ENCODE data around the gene CCSER2.

Gene CCSER2

GRCh38 chr10:84333864-84334451 is 5.6 kb downstream of the CCSER2 start:
- H3K9me3 ChIP-seq (ENCODE audit: control insufficient read depth in 5 of 5, low read length in 5 of 5): no peaks in the 10 kb centered on the region
- H3K27me3 ChIP-seq (ENCODE audit: control insufficient read depth in 5 of 5, insufficient read depth in 4 of 5, low read length in 5 of 5): no peaks in the 10 kb centered on the region
- H3K4me1 ChIP-seq (ENCODE audit: control insufficient read depth in 5 of 5, insufficient read depth in 5 of 5, low read length in 5 of 5): peaks cover 0 to 32% (median 25%) of the 10 kb centered on the region in 5 donors
- H3K9ac ChIP-seq (ENCODE audit: low read length in 5 of 5): no peak overlapping the region
- H3K36me3 ChIP-seq (ENCODE audit: control insufficient read depth in 5 of 5, insufficient read depth in 5 of 5, low read length in 5 of 5): no peaks in the 10 kb centered on the region
- H3K4me3 ChIP-seq (ENCODE audit: low read depth in 1 of 5, low read length in 5 of 5): no peak overlapping the region
- no peak overlapping the region for H3K27ac ChIP-seq (ENCODE audit: low read depth, low read length)

- no peak overlapping the region for H3K27ac ChIP-seq (ENCODE audit: low read depth, low read length)
These were observed 6.4 kb downstream of the CCSER2 start for GRCh38 chr10:84334811-84335210.

GRCh38 chr10:84335516-84335915 is 7.1 kb downstream of the CCSER2 start:
- Histone ChIP-seq H3K27ac (ENCODE audit: low read depth, low read length) (no peak overlapping the region), H3K4me3 (ENCODE audit: low read depth in 1 of 5, low read length in 5 of 5) (no peak overlapping the region), H3K9me3 (ENCODE audit: control insufficient read depth in 5 of 5, low read length in 5 of 5) (no peaks in the 10 kb centered on the region), H3K36me3 (ENCODE audit: control insufficient read depth in 5 of 5, insufficient read depth in 5 of 5, low read length in 5 of 5) (no peaks in the 10 kb centered on the region), H3K27me3 (ENCODE audit: control insufficient read depth in 5 of 5, insufficient read depth in 4 of 5, low read length in 5 of 5) (no peaks in the 10 kb centered on the region), H3K9ac (ENCODE audit: low read length in 5 of 5) (no peak overlapping the region), H3K4me1 (ENCODE audit: control insufficient read depth in 5 of 5, insufficient read depth in 5 of 5, low read length in 5 of 5) (peaks cover 0 to 19% (median 14%) of the 10 kb centered on the region in 5 donors)

More at GRCh38 chr10:84334811-84335210, 6.4 kb downstream of the CCSER2 start:
- H3K27me3 ChIP-seq (ENCODE audit: control insufficient read depth in 5 of 5, insufficient read depth in 4 of 5, low read length in 5 of 5): no peaks in the 10 kb centered on the region
- no peaks in the 10 kb centered on the region for H3K36me3 ChIP-seq (ENCODE audit: control insufficient read depth in 5 of 5, insufficient read depth in 5 of 5, low read length in 5 of 5)
- peaks cover 0 to 25% (median 17%) of the 10 kb centered on the region in 5 donors for H3K4me1 ChIP-seq (ENCODE audit: control insufficient read depth in 5 of 5, insufficient read depth in 5 of 5, low read length in 5 of 5)
- no peak overlapping the region for H3K9ac ChIP-seq (ENCODE audit: low read length in 5 of 5)
- no peaks in the 10 kb centered on the region for H3K9me3 ChIP-seq (ENCODE audit: control insufficient read depth in 5 of 5, low read length in 5 of 5)
- no peak overlapping the region for H3K4me3 ChIP-seq (ENCODE audit: low read depth in 1 of 5, low read length in 5 of 5)

- Histone ChIP-seq H3K9ac (ENCODE audit: low read length in 5 of 5) (no peak overlapping the region), H3K36me3 (ENCODE audit: control insufficient read depth in 5 of 5, insufficient read depth in 5 of 5, low read length in 5 of 5) (no peaks in the 10 kb centered on the region), H3K4me1 (ENCODE audit: control insufficient read depth in 5 of 5, insufficient read depth in 5 of 5, low read length in 5 of 5) (peaks cover 0 to 19% (median 14%) of the 10 kb centered on the region in 5 donors), H3K4me3 (ENCODE audit: low read depth in 1 of 5, low read length in 5 of 5) (no peak overlapping the region), H3K9me3 (ENCODE audit: control insufficient read depth in 5 of 5, low read length in 5 of 5) (no peaks in the 10 kb centered on the region), H3K27ac (ENCODE audit: low read depth, low read length) (no peak overlapping the region), H3K27me3 (ENCODE audit: control insufficient read depth in 5 of 5, insufficient read depth in 4 of 5, low read length in 5 of 5) (no peaks in the 10 kb centered on the region)
These were observed 8.2 kb downstream of the CCSER2 start for GRCh38 chr10:84336406-84337090.

GRCh38 chr10:84337199-84337598 is 8.8 kb downstream of the CCSER2 start:
- Histone ChIP-seq H3K36me3 (ENCODE audit: control insufficient read depth in 5 of 5, insufficient read depth in 5 of 5, low read length in 5 of 5) (no peaks in the 10 kb centered on the region), H3K9me3 (ENCODE audit: control insufficient read depth in 5 of 5, low read length in 5 of 5) (no peaks in the 10 kb centered on the region), H3K4me1 (ENCODE audit: control insufficient read depth in 5 of 5, insufficient read depth in 5 of 5, low read length in 5 of 5) (peaks cover 0 to 19% (median 14%) of the 10 kb centered on the region in 5 donors), H3K9ac (ENCODE audit: low read length in 5 of 5) (no peak overlapping the region), H3K27me3 (ENCODE audit: control insufficient read depth in 5 of 5, insufficient read depth in 4 of 5, low read length in 5 of 5) (no peaks in the 10 kb centered on the region), H3K4me3 (ENCODE audit: low read depth in 1 of 5, low read length in 5 of 5) (no peak overlapping the region), H3K27ac (ENCODE audit: low read depth, low read length) (no peak overlapping the region)

GRCh38 chr10:84339025-84339424 is 10.6 kb downstream of the CCSER2 start:
- Histone ChIP-seq H3K4me1 (ENCODE audit: control insufficient read depth in 5 of 5, insufficient read depth in 5 of 5, low read length in 5 of 5) (peaks cover 0 to 19% (median 14%) of the 10 kb centered on the region in 5 donors), H3K9me3 (ENCODE audit: control insufficient read depth in 5 of 5, low read length in 5 of 5) (no peaks in the 10 kb centered on the region), H3K27ac (ENCODE audit: low read depth, low read length) (no peak overlapping the region), H3K36me3 (ENCODE audit: control insufficient read depth in 5 of 5, insufficient read depth in 5 of 5, low read length in 5 of 5) (no peaks in the 10 kb centered on the region), H3K4me3 (ENCODE audit: low read depth in 1 of 5, low read length in 5 of 5) (no peak overlapping the region), H3K27me3 (ENCODE audit: control insufficient read depth in 5 of 5, insufficient read depth in 4 of 5, low read length in 5 of 5) (no peaks in the 10 kb centered on the region), H3K9ac (ENCODE audit: low read length in 5 of 5) (no peak overlapping the region)

- peaks cover 0 to 19% (median 12%) of the 10 kb centered on the region in 5 donors for H3K4me1 ChIP-seq (ENCODE audit: control insufficient read depth in 5 of 5, insufficient read depth in 5 of 5, low read length in 5 of 5)
- H3K27me3 ChIP-seq (ENCODE audit: control insufficient read depth in 5 of 5, insufficient read depth in 4 of 5, low read length in 5 of 5): no peaks in the 10 kb centered on the region
- H3K36me3 ChIP-seq (ENCODE audit: control insufficient read depth in 5 of 5, insufficient read depth in 5 of 5, low read length in 5 of 5): no peaks in the 10 kb centered on the region
- H3K9ac ChIP-seq (ENCODE audit: low read length in 5 of 5): no peak overlapping the region
- no peak overlapping the region for H3K27ac ChIP-seq (ENCODE audit: low read depth, low read length)
- H3K9me3 ChIP-seq (ENCODE audit: control insufficient read depth in 5 of 5, low read length in 5 of 5): no peaks in the 10 kb centered on the region
- no peak overlapping the region for H3K4me3 ChIP-seq (ENCODE audit: low read depth in 1 of 5, low read length in 5 of 5)
These were observed 11.8 kb downstream of the CCSER2 start for GRCh38 chr10:84340187-84340586.

- Histone ChIP-seq H3K9me3 (ENCODE audit: control insufficient read depth in 5 of 5, low read length in 5 of 5) (no peaks in the 10 kb centered on the region), H3K4me3 (ENCODE audit: low read depth in 1 of 5, low read length in 5 of 5) (no peak overlapping the region), H3K36me3 (ENCODE audit: control insufficient read depth in 5 of 5, insufficient read depth in 5 of 5, low read length in 5 of 5) (no peaks in the 10 kb centered on the region), H3K27ac (ENCODE audit: low read depth, low read length) (no peak overlapping the region), H3K9ac (ENCODE audit: low read length in 5 of 5) (no peak overlapping the region), H3K4me1 (ENCODE audit: control insufficient read depth in 5 of 5, insufficient read depth in 5 of 5, low read length in 5 of 5) (peaks cover 0 to 15% (median 6%) of the 10 kb centered on the region in 5 donors), H3K27me3 (ENCODE audit: control insufficient read depth in 5 of 5, insufficient read depth in 4 of 5, low read length in 5 of 5) (no peaks in the 10 kb centered on the region)
These were observed 12.5 kb downstream of the CCSER2 start for GRCh38 chr10:84340632-84341537.

GRCh38 chr10:84341538-84341856 is 13.1 kb downstream of the CCSER2 start:
- Histone ChIP-seq H3K9me3 (ENCODE audit: control insufficient read depth in 5 of 5, low read length in 5 of 5) (no peaks in the 10 kb centered on the region), H3K9ac (ENCODE audit: low read length in 5 of 5) (no peak overlapping the region), H3K27me3 (ENCODE audit: control insufficient read depth in 5 of 5, insufficient read depth in 4 of 5, low read length in 5 of 5) (no peaks in the 10 kb centered on the region), H3K27ac (ENCODE audit: low read depth, low read length) (no peak overlapping the region), H3K36me3 (ENCODE audit: control insufficient read depth in 5 of 5, insufficient read depth in 5 of 5, low read length in 5 of 5) (no peaks in the 10 kb centered on the region), H3K4me3 (ENCODE audit: low read depth in 1 of 5, low read length in 5 of 5) (no peak overlapping the region), H3K4me1 (ENCODE audit: control insufficient read depth in 5 of 5, insufficient read depth in 5 of 5, low read length in 5 of 5) (peaks cover 0 to 11% (median 4%) of the 10 kb centered on the region in 5 donors)

- H3K4me3 ChIP-seq (ENCODE audit: low read depth in 1 of 5, low read length in 5 of 5): no peak overlapping the region
- H3K4me1 ChIP-seq (ENCODE audit: control insufficient read depth in 5 of 5, insufficient read depth in 5 of 5, low read length in 5 of 5): peaks cover 0 to 10% (median 4%) of the 10 kb centered on the region in 5 donors
- no peak overlapping the region for H3K27ac ChIP-seq (ENCODE audit: low read depth, low read length)
- H3K27me3 ChIP-seq (ENCODE audit: control insufficient read depth in 5 of 5, insufficient read depth in 4 of 5, low read length in 5 of 5): no peaks in the 10 kb centered on the region
- H3K36me3 ChIP-seq (ENCODE audit: control insufficient read depth in 5 of 5, insufficient read depth in 5 of 5, low read length in 5 of 5): no peaks in the 10 kb centered on the region
- H3K9ac ChIP-seq (ENCODE audit: low read length in 5 of 5): no peak overlapping the region
- H3K9me3 ChIP-seq (ENCODE audit: control insufficient read depth in 5 of 5, low read length in 5 of 5): no peaks in the 10 kb centered on the region
These were observed 13.6 kb downstream of the CCSER2 start for GRCh38 chr10:84341983-84342382.

Data from subcutaneous abdominal adipose tissue (tissue), 5 donors.